Fibroblast of skin of right quadriceps (primary cell): ENCODE measurements around the gene TMEM63A.
"Not testable (repeated sequence)": the region's sequence is repeated elsewhere in the genome, so short reads cannot be mapped to it uniquely, and the experiment has no call there.

Source experiments
- DNase-seq: peaks from one replicate; pipeline ENCODE4 v3.0.0-alpha.2; 2013

Gene TMEM63A

GRCh38 chr1:225843426-225843795 is 38.8 kb downstream of the TMEM63A start:
- DNase-seq: no peak

GRCh38 chr1:225842788-225843425 is 39.3 kb downstream of the TMEM63A start:
- no peak for DNase-seq

- DNase-seq: no peak
Observed at GRCh38 chr1:225842074-225842473, 40.1 kb downstream of the TMEM63A start.

- no peak for DNase-seq
Observed at GRCh38 chr1:225840713-225841112, 41.5 kb downstream of the TMEM63A start.

- DNase-seq: no peak
Observed at GRCh38 chr1:225840223-225840610, 42.0 kb downstream of the TMEM63A start.

GRCh38 chr1:225838793-225839192 is 43.4 kb downstream of the TMEM63A start:
- DNase-seq: no peak

- not testable (repeated sequence) for DNase-seq
Observed at GRCh38 chr1:225836296-225836695, 45.9 kb downstream of the TMEM63A start.

- DNase-seq: peak; percentile 28
Observed at GRCh38 chr1:225835856-225836255, 46.3 kb downstream of the TMEM63A start.

GRCh38 chr1:225834417-225835329 is 47.5 kb downstream of the TMEM63A start:
- DNase-seq: peak; percentile 80

- DNase-seq: no peak
Observed at GRCh38 chr1:225830841-225831240, 51.3 kb downstream of the TMEM63A start.

GRCh38 chr1:225828706-225829345 is 53.4 kb downstream of the TMEM63A start:
- no peak for DNase-seq

- DNase-seq: no peak
Observed at GRCh38 chr1:225827076-225827475, 55.1 kb downstream of the TMEM63A start.

- DNase-seq: no peak
Observed at GRCh38 chr1:225825607-225826007, 56.6 kb downstream of the TMEM63A start.

- no peak for DNase-seq
Observed at GRCh38 chr1:225825078-225825477, 57.1 kb downstream of the TMEM63A start.

GRCh38 chr1:225824533-225824941 is 57.6 kb downstream of the TMEM63A start:
- no peak for DNase-seq

- DNase-seq: no peak
Observed at GRCh38 chr1:225823811-225824261, 58.3 kb downstream of the TMEM63A start.

- DNase-seq: no peak
Observed at GRCh38 chr1:225822655-225823403, 59.4 kb downstream of the TMEM63A start.

- DNase-seq: no peak
Observed at GRCh38 chr1:225820522-225821120, 61.6 kb downstream of the TMEM63A start.

- DNase-seq: no peak
Observed at GRCh38 chr1:225819346-225820192, 62.6 kb downstream of the TMEM63A start.

- DNase-seq: no peak
Observed at GRCh38 chr1:225818229-225818628, 64.0 kb downstream of the TMEM63A start.

GRCh38 chr1:225817611-225818061 is 64.5 kb downstream of the TMEM63A start:
- peak; percentile 76 for DNase-seq
